Stomach (tissue), 9 donors: ENCODE results near the gene ACSL5. TPM values are rescaled to one million over a fixed set of nuclear protein-coding genes. Genes with fewer than 3 reads are reported as not detected.

Source experiments
- DNase-seq, 2 donors: peaks; one replicate each; pipeline versions ENCODE4 v3.0.0 to v3.0.0-alpha.2; 2013 to 2019
- H3K27ac ChIP-seq, 5 donors: fragments of 200-600 bp in 4 of 5; sonication (generic) in 4 of 5; one replicate each; pipeline ENCODE4 v1.5.1; 2013 to 2019; ENCODE audit warnings: mild to moderate bottlenecking in 1 of 5, moderate library complexity in 1 of 5
- H3K27me3 ChIP-seq, 3 donors: fragments of 200-600 bp; sonication (generic); one replicate each; pipeline ENCODE4 v1.5.1; 2017 to 2019; ENCODE audit warnings: mixed run types in 1 of 3
- H3K36me3 ChIP-seq, 4 donors: fragments of 200-600 bp; sonication (generic); 1 replicate in 3 of 4; 2 replicates in 1 of 4; pipeline ENCODE4 v1.5.1; 2016 to 2019
- H3K4me1 ChIP-seq, 4 donors: fragments of 200-600 bp; sonication (generic); one replicate each; pipeline ENCODE4 v1.5.1; 2016 to 2019
- H3K4me3 ChIP-seq, 4 donors: fragments of 200-600 bp; sonication (generic) in 3 of 4; one replicate each; pipeline ENCODE4 v1.5.1; 2016 to 2019; ENCODE audit warnings: mild to moderate bottlenecking in 1 of 4
- H3K9me3 ChIP-seq, 4 donors: fragments of 200-600 bp; sonication (generic); one replicate each; pipeline ENCODE4 v1.5.1; 2016 to 2019
- CTCF ChIP-seq, 7 experiments: fragments of 450-650 bp in 4 of 7; fragments of 200-600 bp in 3 of 7; sonication (generic) in 3 of 7; IDR thresholded peaks; one replicate each; pipeline ENCODE4 v1.5.1; 2016 to 2019; ENCODE audit warnings: antibody characterized with exemption in 7 of 7, control low read depth in 2 of 7, mild to moderate bottlenecking in 1 of 7
- EP300 ChIP-seq: sonication (generic); formaldehyde crosslinking; IDR thresholded peaks from one replicate; pipeline ENCODE4 v1.6.1; 2017; ENCODE audit warnings: antibody characterized with exemption
- POLR2A ChIP-seq, 4 donors: fragments of 450-650 bp; IDR thresholded peaks; one replicate each; pipeline ENCODE4 v1.6.1; 2016; ENCODE audit warnings: antibody characterized with exemption in 4 of 4, control low read depth in 2 of 4, mild to moderate bottlenecking in 1 of 4, moderate library complexity in 1 of 4
- POLR2AphosphoS5 ChIP-seq, 3 donors: sonication (generic); formaldehyde crosslinking; IDR thresholded peaks; one replicate each; pipeline ENCODE4 v1.6.1; 2016; ENCODE audit warnings: antibody characterized with exemption in 3 of 3
- WGBS, 5 donors: extraction: QIAGEN DNeasy Blood & Tissue Kit in 3 of 5; methylation state at CpG; one replicate each; pipeline versions ENCODE4 v1.1.5 to v1.1.7; 2013 to 2018; 5-methylcytosine and 5-hydroxymethylcytosine counted together
- intact Hi-C: fragments of 100-400 bp; cut with DNase I; formaldehyde crosslinking; loops from one replicate; pipeline ENCODE4 v1.15.1; 2023; ENCODE audit warnings: low total_unique reads
- polyA plus RNA-seq, 3 donors: library from polyadenylated mRNA; stranded (reverse); fragments of 200-250 nt; gene quantifications; one replicate each; pipeline ENCODE4 v1.2.3, GENCODE V29; 2013
- total RNA-seq, 5 donors: library from RNA; depleted of rRNA; stranded (reverse); fragments of >200 nt; gene quantifications; one replicate each; pipeline versions ENCODE4 v1.1.0 to v1.2.3, GENCODE V29; 2014 to 2016
- donor health status: healthy with polysubstance abuse.
- donor health status: Bipolar disorder and iron deficiency.
- donor health status: healthy.

Gene ACSL5
- total and polyA plus RNA-seq, 8 donors = 4.9 to 144 (median 16.6) TPM

GRCh38 chr10:112351146-112351545, 22.8 kb upstream of the ACSL5 start:
- DNase-seq = no peak
- Histone ChIP-seq H3K27ac (no peak overlapping the region), H3K4me1 (no peaks in the 10 kb centered on the region), H3K27me3 (no peaks in the 10 kb centered on the region), H3K9me3 (no peaks in the 10 kb centered on the region), H3K4me3 (no peak overlapping the region), H3K36me3 (no peaks in the 10 kb centered on the region)
- WGBS, 5 donors = 86 to 93% (median 92%) methylated on average over 8 of the region's 8 CpGs
- TF ChIP-seq CTCF (IDR thresholded peaks at IDR 0.05) (no peak), POLR2AphosphoS5 (IDR thresholded peaks at IDR 0.05) (no peak), POLR2A (IDR thresholded peaks at IDR 0.05) (no peak), EP300 (no peak)
- intact Hi-C loops = no loop called here

GRCh38 chr10:112352044-112352443, 21.9 kb upstream of the ACSL5 start:
- WGBS, 5 donors = 58 to 75% (median 68%) methylated on average over 3 of the region's 3 CpGs
- no peak for DNase-seq
- H3K4me1 ChIP-seq = no peaks in the 10 kb centered on the region
- H3K9me3 ChIP-seq = no peaks in the 10 kb centered on the region
- no peaks in the 10 kb centered on the region for H3K36me3 ChIP-seq
- intact Hi-C loops = no loop called here
- H3K27me3 ChIP-seq = no peaks in the 10 kb centered on the region
- TF ChIP-seq EP300 = no peak
- no peak overlapping the region for H3K27ac ChIP-seq
- no peak overlapping the region for H3K4me3 ChIP-seq

- Histone ChIP-seq H3K9me3 (no peaks in the 10 kb centered on the region), H3K4me3 (no peak overlapping the region), H3K36me3 (no peaks in the 10 kb centered on the region), H3K4me1 (no peaks in the 10 kb centered on the region), H3K27me3 (no peaks in the 10 kb centered on the region), H3K27ac (no peak overlapping the region)
- TF ChIP-seq CTCF (IDR thresholded peaks at IDR 0.05) (no peak), EP300 (no peak)
- DNase-seq = no peak
- intact Hi-C loops = no loop called here
These were observed 20.9 kb upstream of the ACSL5 start for GRCh38 chr10:112353046-112353445.

- no peak for TF ChIP-seq POLR2AphosphoS5 (IDR thresholded peaks at IDR 0.05)
- TF ChIP-seq POLR2A (IDR thresholded peaks at IDR 0.05) = no peak
- no peak for TF ChIP-seq CTCF (IDR thresholded peaks at IDR 0.05)
- TF ChIP-seq EP300 = no peak
- no peak for DNase-seq
- Histone ChIP-seq H3K27me3 (no peaks in the 10 kb centered on the region), H3K9me3 (no peaks in the 10 kb centered on the region), H3K27ac (no peak overlapping the region), H3K4me1 (peaks cover 14 to 21% (median 16%) of the 10 kb centered on the region in 4 donors), H3K36me3 (no peaks in the 10 kb centered on the region), H3K4me3 (no peak overlapping the region)
- intact Hi-C loops = no loop called here
- 72 to 88% (median 79%) methylated on average over 5 of the region's 5 CpGs for WGBS, 5 donors
These were observed 17.2 kb upstream of the ACSL5 start for GRCh38 chr10:112356686-112357085.

GRCh38 chr10:112359606-112360307, 14.2 kb upstream of the ACSL5 start:
- Histone ChIP-seq H3K9me3 (no peaks in the 10 kb centered on the region), H3K4me3 (no peak overlapping the region), H3K27ac (peak overlapping the region in 4 of 5 donors; percentile 46 to 81 (median 70)), H3K36me3 (no peaks in the 10 kb centered on the region), H3K4me1 (peaks cover 26 to 33% (median 30%) of the 10 kb centered on the region in 4 donors), H3K27me3 (no peaks in the 10 kb centered on the region)
- no peak for TF ChIP-seq POLR2A (IDR thresholded peaks at IDR 0.05)
- TF ChIP-seq POLR2AphosphoS5 (IDR thresholded peaks at IDR 0.05) = no peak
- no peak for TF ChIP-seq EP300
- 73 to 81% (median 76%) methylated on average over 8 of the region's 8 CpGs for WGBS, 5 donors
- DNase-seq = no peak
- intact Hi-C loops = no loop called here
